MM.1S (cell line): ENCODE measurements around the gene FHL1.
"Not testable (repeated sequence)": the region's sequence is repeated elsewhere in the genome, so short reads cannot be mapped to it uniquely, and the experiment has no call there.

Experiments
- DNase-seq: peaks from one replicate; pipeline ENCODE4 v3.0.0-alpha.2; 2015
- H2AFZ ChIP-seq: fragments of 300-600 bp; sonication (generic); 2 replicates; pipeline ENCODE4 v1.6.0; 2016; ENCODE audit warnings: antibody characterized with exemption, low read length
- H3F3A ChIP-seq: fragments of 300-600 bp; sonication (generic); 2 replicates; pipeline ENCODE4 v1.6.1; 2016; ENCODE audit warnings: mild to moderate bottlenecking, antibody characterized with exemption, low read length, moderate library complexity, mixed read lengths; ENCODE audit not compliant: insufficient read depth
- H3K27ac ChIP-seq: fragments of 300-600 bp; sonication (generic); 2 replicates; pipeline ENCODE4 v1.5.1; 2016; ENCODE audit warnings: mild to moderate bottlenecking, low read length
- H3K27me3 ChIP-seq: fragments of 300-600 bp; sonication (generic); replicated peaks from 2 replicates; pipeline ENCODE4 v1.6.0; 2016; ENCODE audit warnings: low read length; ENCODE audit not compliant: insufficient read depth
- H3K36me3 ChIP-seq: fragments of 300-600 bp; sonication (generic); replicated peaks from 2 replicates; pipeline ENCODE4 v1.6.1; 2016; ENCODE audit warnings: mild to moderate bottlenecking, low read length, mixed read lengths; ENCODE audit not compliant: insufficient read depth
- H3K4me1 ChIP-seq: fragments of 300-600 bp; sonication (generic); 2 replicates; pipeline ENCODE4 v1.6.1; 2016; ENCODE audit warnings: low read length, mixed read lengths
- H3K4me2 ChIP-seq: fragments of 300-600 bp; sonication (generic); 2 replicates; pipeline ENCODE4 v1.6.0; 2016; ENCODE audit warnings: low read depth, low read length
- H3K4me3 ChIP-seq: fragments of 300-600 bp; sonication (generic); 2 replicates; pipeline ENCODE4 v1.5.1; 2016; ENCODE audit warnings: low read length, mixed read lengths
- H3K79me2 ChIP-seq: fragments of 300-600 bp; sonication (generic); 2 replicates; pipeline ENCODE4 v1.6.1; 2016; ENCODE audit warnings: mixed run types, low read length, mixed read lengths
- H3K9ac ChIP-seq: fragments of 300-600 bp; sonication (generic); 2 replicates; pipeline ENCODE4 v1.6.1; 2016; ENCODE audit warnings: low read length, mixed read lengths
- H3K9me2 ChIP-seq: fragments of 300-600 bp; sonication (generic); replicated peaks from 2 replicates; pipeline ENCODE4 v1.6.1; 2016; ENCODE audit warnings: mild to moderate bottlenecking, low read length, mixed read lengths; ENCODE audit not compliant: insufficient read depth
- H3K9me3 ChIP-seq: fragments of 300-600 bp; sonication (generic); replicated peaks from 2 replicates; pipeline ENCODE4 v1.6.1; 2016; ENCODE audit warnings: mild to moderate bottlenecking, low read length, mixed read lengths; ENCODE audit not compliant: insufficient read depth
- H4K20me1 ChIP-seq: fragments of 300-600 bp; sonication (generic); 2 replicates; pipeline ENCODE4 v1.6.1; 2016; ENCODE audit warnings: mild to moderate bottlenecking, low read length, moderate library complexity, mixed read lengths; ENCODE audit not compliant: insufficient read depth
- CTCF ChIP-seq: fragments of 300-600 bp; sonication (generic); IDR thresholded peaks from 2 replicates; pipeline ENCODE4 v1.5.1; 2016; ENCODE audit warnings: antibody characterized with exemption, low read length, mixed read lengths
- EZH2 ChIP-seq: fragments of 300-600 bp; sonication (generic); optimal IDR thresholded peaks from 2 replicates; pipeline ENCODE3; 2017; ENCODE audit warnings: low read depth, mild to moderate bottlenecking, antibody characterized with exemption, low read length, mixed read lengths
- EZH2phosphoT487 ChIP-seq: fragments of 300-600 bp; sonication (generic); IDR thresholded peaks from 2 replicates; pipeline ENCODE4 v1.6.1; 2018; ENCODE audit warnings: antibody characterized with exemption, low read length

The FHL1 gene

GRCh38 chrX:136166221-136166855, 19.0 kb downstream of the FHL1 start:
- no peak for DNase-seq
- H3K4me2 ChIP-seq, result no peak overlapping the region
- no peaks in the 10 kb centered on the region for H3K27me3 ChIP-seq

GRCh38 chrX:136167989-136168388, 20.7 kb downstream of the FHL1 start:
- not testable (repeated sequence) for H3K27me3 ChIP-seq, H3K4me3 ChIP-seq, H3K9me3 ChIP-seq, H2AFZ ChIP-seq, H3K27ac ChIP-seq, H3K9me2 ChIP-seq, H4K20me1 ChIP-seq, DNase-seq, H3K4me2 ChIP-seq, H3F3A ChIP-seq, H3K36me3 ChIP-seq, H3K4me1 ChIP-seq, H3K9ac ChIP-seq
- H3K79me2 ChIP-seq, result peaks cover 68% of the 10 kb centered on the region

More at GRCh38 chrX:136166221-136166855, 19.0 kb downstream of the FHL1 start:
- Histone ChIP-seq H3K27ac (no peak overlapping the region), H3K36me3 (no peaks in the 10 kb centered on the region; the same call in 1 of the 2 replicates), H3K9me2 (no peaks in the 10 kb centered on the region), H3K9ac (no peak overlapping the region), H3K79me2 (peaks cover 80% of the 10 kb centered on the region), H2AFZ (no peak overlapping the region), H3K4me3 (no peak overlapping the region), H3K9me3 (no peaks in the 10 kb centered on the region), H4K20me1 (no peaks in the 10 kb centered on the region), H3F3A (no peaks in the 10 kb centered on the region; the same call in 1 of the 2 replicates), H3K4me1 (peaks cover 12% of the 10 kb centered on the region)
- TF ChIP-seq EZH2phosphoT487 (no peak), EZH2 (no peak), CTCF (no peak)

GRCh38 chrX:136168929-136169735, 21.8 kb downstream of the FHL1 start:
- Histone ChIP-seq H3K9me3 (no peaks in the 10 kb centered on the region), H3K4me3 (no peak overlapping the region), H4K20me1 (no peaks in the 10 kb centered on the region), H3K27ac (no peak overlapping the region), H3F3A (no peaks in the 10 kb centered on the region; the same call in 1 of the 2 replicates), H3K79me2 (peaks cover 56% of the 10 kb centered on the region), H3K4me1 (no peaks in the 10 kb centered on the region), H3K9me2 (no peaks in the 10 kb centered on the region), H2AFZ (no peak overlapping the region), H3K27me3 (no peaks in the 10 kb centered on the region), H3K4me2 (no peak overlapping the region), H3K36me3 (no peaks in the 10 kb centered on the region; the same call in 1 of the 2 replicates), H3K9ac (no peak overlapping the region)
- no peak for DNase-seq
- TF ChIP-seq EZH2phosphoT487, result no peak
- no peak for TF ChIP-seq CTCF
- TF ChIP-seq EZH2, result no peak
